ENCODE data around the gene ZNF827. TPM values are rescaled to one million over a fixed set of nuclear protein-coding genes. Genes with fewer than 3 reads are reported as not detected.
A peak's percentile ranks its signal among the peaks of the same experiment; 100 is the strongest.

The ZNF827 gene
- total RNA-seq, 1 experiment from 2014 or later = 29.4 TPM

GRCh38 chr4:145829629-145830395 lies 108.8 kb downstream of the ZNF827 start:
- Mint-ChIP-seq H3K4me1 (peaks cover 27 to 36% of the 10 kb centered on the region in 2 experiments), H3K27ac (peak overlapping the region in 2 of 3 experiments; percentile 32 to 36; a peak in 3 of 7 replicates), H3K36me3 (ENCODE audit: insufficient read depth in 1 of 3, low read depth in 3 of 3) (peaks cover 49 to 59% (median 55%) of the 10 kb centered on the region in 3 experiments), H3K27me3 (ENCODE audit: low read depth) (no peaks in the 10 kb centered on the region; the same call in 1 of the 2 replicates), H3K9me3 (peaks cover 21 to 25% of the 10 kb centered on the region in 2 experiments), H3K4me3 (no peak overlapping the region)
- H3K27me3 ChIP-seq (ENCODE audit: insufficient read depth, low read length) = no peaks in the 10 kb centered on the region
- no peak overlapping the region for H3K56ac ChIP-seq (ENCODE audit: insufficient read length, low read depth, low read length)
- no peak overlapping the region for H3K9ac ChIP-seq (ENCODE audit: extremely low read depth, insufficient read length, low read length)
- no peak overlapping the region for H3K4ac ChIP-seq (ENCODE audit: low read depth, low read length)
- H3K18ac ChIP-seq (ENCODE audit: insufficient read length, low read depth, low read length) = no peak overlapping the region
- H3K23me2 ChIP-seq (ENCODE audit: insufficient read length, low read depth, low read length, poor library complexity, severe bottlenecking) = no peaks in the 10 kb centered on the region
- TF ChIP-seq CTCF (conservative IDR thresholded peaks at IDR 0.05) = no peak
- no peak overlapping the region for H3K23ac ChIP-seq (ENCODE audit: insufficient read length, low read depth, low read length)
- H4K20me1 ChIP-seq (ENCODE audit: control insufficient read depth, insufficient read depth, insufficient read length) = no peaks in the 10 kb centered on the region
- no peaks in the 10 kb centered on the region for H3K79me1 ChIP-seq (ENCODE audit: insufficient read depth, low read depth, low read length, poor library complexity, severe bottlenecking)
- no CpG with 5 or more reads among the region's 5 CpGs for WGBS (ENCODE audit: extremely low coverage, insufficient read length, low lambda C conversion rate)
- H4K5ac ChIP-seq (ENCODE audit: insufficient read length, low read depth, low read length) = no peak overlapping the region
- H3K4me2 ChIP-seq (ENCODE audit: insufficient read depth, insufficient read length, low read length) = no peak overlapping the region
- no peak overlapping the region for H3K27ac ChIP-seq (ENCODE audit: insufficient read length, low read depth, low read length)
- no peak overlapping the region for H2BK15ac ChIP-seq (ENCODE audit: low read depth, low read length)
- H2AK5ac ChIP-seq (ENCODE audit: insufficient read length, low read length) = no peak overlapping the region
- H2BK5ac ChIP-seq (ENCODE audit: insufficient read length, low read length) = no peak overlapping the region
- DNase-seq = no peak
- no peak overlapping the region for H3T11ph ChIP-seq (ENCODE audit: low read length)
- no peaks in the 10 kb centered on the region for H3K9me3 ChIP-seq (ENCODE audit: control insufficient read depth, low read depth, low read length)
- H2BK120ac ChIP-seq (ENCODE audit: low read depth, low read length, poor library complexity, severe bottlenecking) = no peak overlapping the region
- no peak overlapping the region for H2AFZ ChIP-seq (ENCODE audit: low read length)
- no peak overlapping the region for H3K14ac ChIP-seq (ENCODE audit: insufficient read depth, low read length)
- H4K91ac ChIP-seq (ENCODE audit: insufficient read length, low read depth, low read length) = no peak overlapping the region
- no peak overlapping the region for H2BK12ac ChIP-seq (ENCODE audit: insufficient read length, low read depth, low read length)
- H3K79me2 ChIP-seq (ENCODE audit: insufficient read depth, low read length) = no peaks in the 10 kb centered on the region
- no peak overlapping the region for H4K8ac ChIP-seq (replicated peaks; ENCODE audit: insufficient read length, low read depth, low read length)
- no peak overlapping the region for H2BK20ac ChIP-seq (ENCODE audit: low read depth, low read length, poor library complexity, severe bottlenecking)
- H3K4me1 ChIP-seq (ENCODE audit: insufficient read depth, low read length) = peaks cover 7% of the 10 kb centered on the region

Data from H9 (cell line).